NCI-H2227 (cell line): Measurements from ENCODE around the gene NANOS2.
"Not testable (repeated sequence)": the region's sequence is repeated elsewhere in the genome, so short reads cannot be mapped to it uniquely, and the experiment has no call there.

Source experiments
- DNase-seq: peaks from one replicate; lab custom pipeline; 2025; ENCODE audit not compliant: unreplicated experiment; lab: John Stamatoyannopoulos, UW

Gene NANOS2

DNA sequence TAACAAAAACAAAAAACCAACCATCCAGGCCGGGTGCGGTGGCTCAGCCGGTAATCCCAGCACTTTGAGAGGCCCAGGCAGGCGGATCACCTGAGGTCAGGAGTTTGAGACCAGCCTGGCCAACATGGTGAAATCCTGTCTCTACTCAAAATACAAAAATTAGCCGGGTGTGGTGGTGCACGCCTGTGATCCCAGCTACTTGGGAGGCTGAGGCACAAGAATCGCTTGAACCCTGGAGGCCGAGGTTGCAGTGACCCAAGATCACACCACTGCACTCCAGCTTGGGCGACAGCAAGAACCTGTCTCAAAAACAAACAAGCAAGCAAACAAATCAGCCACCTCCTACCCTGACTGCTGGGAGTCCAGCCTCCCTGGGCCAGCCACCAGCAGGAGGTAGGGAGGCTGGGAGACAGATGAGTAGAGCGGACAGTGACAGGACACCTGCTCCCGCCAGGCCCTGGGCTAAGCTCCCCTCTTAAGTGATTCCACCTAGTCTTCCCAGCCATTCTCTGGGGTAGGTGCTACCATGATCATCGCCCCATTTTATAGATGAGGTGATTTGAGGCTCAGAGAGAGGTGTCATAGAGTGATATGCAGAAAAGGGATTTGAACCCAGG lies 18.5 kb downstream of the NANOS2 start:
- not testable (repeated sequence) for DNase-seq

DNA sequence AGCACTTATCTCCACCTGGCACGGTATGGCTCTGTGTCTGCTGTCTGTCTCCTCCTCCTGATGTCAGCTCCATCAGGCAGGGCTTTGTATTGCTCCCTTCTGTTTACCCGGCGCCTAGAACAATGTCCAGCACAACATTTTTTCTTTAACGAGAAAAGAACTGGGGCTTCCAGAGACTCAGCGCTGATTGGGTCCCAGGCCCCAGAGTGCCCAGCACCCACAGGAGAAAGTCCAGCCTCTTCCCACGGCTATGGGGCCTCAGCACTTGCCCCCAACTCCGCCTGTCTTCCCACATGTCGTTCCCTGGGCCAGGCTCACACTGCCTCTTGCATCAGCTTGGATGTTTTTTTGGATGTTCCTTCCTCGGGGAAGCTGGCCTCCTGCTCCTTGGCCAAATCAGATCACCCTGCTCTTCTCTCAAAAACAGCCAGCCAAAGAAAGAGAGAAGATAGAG lies 19.0 kb downstream of the NANOS2 start:
- DNase-seq = no peak

DNA sequence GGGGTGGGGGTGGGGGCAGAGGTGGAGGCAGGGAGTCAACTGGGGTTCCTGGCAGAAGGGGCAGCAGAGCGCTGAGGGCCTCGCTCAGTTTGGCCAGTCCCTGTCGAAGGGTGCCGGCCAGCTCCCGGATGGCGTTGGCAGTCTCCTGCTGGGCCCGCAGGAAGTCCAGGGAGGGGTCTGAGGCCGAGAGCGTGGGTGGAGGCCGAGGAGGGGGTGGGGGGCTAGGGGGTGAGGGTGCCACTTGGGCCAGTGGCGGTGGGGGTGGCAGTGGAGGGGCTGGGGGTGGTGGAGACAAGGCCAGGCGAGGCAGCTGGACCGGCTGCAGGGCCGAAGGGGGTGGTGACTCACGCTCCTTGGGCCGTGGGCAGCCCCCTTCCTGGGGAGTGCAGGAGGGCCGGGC lies 23.7 kb downstream of the NANOS2 start:
- no peak for DNase-seq

- no peak for DNase-seq
Measured at GRCh38 chr19:45889210-45889885, 25.2 kb downstream of the NANOS2 start.

- no peak for DNase-seq
Measured at GRCh38 chr19:45887200-45887710, 27.3 kb downstream of the NANOS2 start.

DNA sequence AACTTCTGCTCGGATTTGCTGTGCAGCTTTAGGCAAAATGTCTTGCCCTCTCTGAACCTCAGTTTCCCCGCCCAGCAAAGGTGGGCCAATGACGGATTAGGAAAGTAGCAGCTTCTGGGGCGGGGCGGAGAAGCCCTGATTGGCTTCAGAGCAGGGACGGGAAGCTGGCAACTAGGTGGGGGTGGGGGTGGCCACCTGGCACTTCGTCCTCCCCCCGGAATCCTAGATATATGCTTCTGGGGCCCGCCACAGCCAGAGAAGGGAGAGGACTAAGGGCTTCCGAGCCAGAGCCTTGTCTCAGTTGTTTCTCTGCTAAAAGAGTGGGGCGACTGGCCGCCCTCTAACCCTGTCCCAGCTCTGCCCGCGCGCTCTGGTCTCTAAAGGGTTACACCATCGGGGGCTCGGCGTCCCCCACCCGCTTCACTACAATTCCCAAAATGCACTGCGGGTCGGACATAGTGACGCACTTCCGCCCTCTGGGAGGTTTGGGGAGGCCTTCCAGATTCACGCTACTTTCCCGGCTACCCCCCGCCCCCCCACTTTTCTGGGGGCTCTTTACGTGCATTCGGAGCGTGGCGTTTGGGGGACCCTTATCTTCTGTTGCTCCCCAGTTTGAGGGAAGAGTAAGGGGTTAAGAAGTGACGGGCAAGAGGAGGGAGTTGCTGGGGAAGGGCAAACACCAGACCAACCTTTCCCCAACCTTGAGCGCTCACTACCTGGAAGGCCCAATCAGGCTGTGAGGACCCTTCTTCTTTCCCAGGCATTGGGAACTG lies 28.0 kb downstream of the NANOS2 start:
- peak; percentile 92 for DNase-seq

DNA sequence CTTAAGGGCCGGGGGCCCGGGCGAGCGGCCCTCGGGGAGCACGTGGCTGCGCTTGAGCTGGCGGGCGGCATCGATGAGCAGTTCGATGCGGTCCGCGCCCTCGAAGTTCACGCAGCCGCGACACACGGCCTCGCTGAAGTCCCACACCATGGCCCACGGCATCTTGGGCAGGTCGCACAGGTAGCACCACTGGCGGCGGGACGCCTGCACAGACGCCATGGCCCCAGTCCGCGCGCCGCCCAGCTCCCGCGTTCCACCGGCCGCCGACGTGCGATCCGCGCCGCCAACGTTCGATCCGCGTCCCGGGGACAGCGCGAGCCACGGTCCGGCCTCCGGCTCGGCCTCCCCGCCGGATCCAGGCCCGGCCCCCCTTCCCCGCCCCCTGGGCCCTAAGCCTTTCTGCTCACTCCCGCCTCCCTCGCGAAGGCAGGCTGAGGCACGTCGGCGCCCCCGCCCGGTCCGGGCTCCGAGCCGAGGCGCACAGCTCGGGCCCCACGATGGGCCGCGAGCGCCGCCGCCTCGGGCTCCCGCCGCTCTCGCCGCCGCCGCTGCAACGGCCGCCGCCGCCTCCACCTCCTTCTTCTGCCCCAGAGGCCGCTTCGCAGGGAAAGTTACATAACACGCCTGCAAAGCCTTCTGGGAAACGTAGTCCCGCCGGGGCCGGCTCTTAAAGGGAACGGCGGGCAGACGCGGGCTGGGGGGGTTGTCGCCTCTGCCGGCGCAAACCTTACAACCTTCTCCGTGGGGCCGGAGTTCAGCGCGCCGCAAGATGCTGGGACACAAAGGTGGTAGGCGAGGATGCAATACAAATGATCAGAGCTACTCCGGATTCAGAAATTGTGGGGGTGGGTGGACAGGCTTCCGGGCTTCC lies 28.8 kb downstream of the NANOS2 start, which contains the start of gene IRF2BP1:
TSS of gene IRF2BP1 (minus strand) at position 586 of the 871 bp plus-strand sequence. CDS start at position 219, 367 bp downstream.
- peak; percentile 92 for DNase-seq

- no peak for DNase-seq
Measured at GRCh38 chr19:45884682-45885555, 29.7 kb downstream of the NANOS2 start.

DNA sequence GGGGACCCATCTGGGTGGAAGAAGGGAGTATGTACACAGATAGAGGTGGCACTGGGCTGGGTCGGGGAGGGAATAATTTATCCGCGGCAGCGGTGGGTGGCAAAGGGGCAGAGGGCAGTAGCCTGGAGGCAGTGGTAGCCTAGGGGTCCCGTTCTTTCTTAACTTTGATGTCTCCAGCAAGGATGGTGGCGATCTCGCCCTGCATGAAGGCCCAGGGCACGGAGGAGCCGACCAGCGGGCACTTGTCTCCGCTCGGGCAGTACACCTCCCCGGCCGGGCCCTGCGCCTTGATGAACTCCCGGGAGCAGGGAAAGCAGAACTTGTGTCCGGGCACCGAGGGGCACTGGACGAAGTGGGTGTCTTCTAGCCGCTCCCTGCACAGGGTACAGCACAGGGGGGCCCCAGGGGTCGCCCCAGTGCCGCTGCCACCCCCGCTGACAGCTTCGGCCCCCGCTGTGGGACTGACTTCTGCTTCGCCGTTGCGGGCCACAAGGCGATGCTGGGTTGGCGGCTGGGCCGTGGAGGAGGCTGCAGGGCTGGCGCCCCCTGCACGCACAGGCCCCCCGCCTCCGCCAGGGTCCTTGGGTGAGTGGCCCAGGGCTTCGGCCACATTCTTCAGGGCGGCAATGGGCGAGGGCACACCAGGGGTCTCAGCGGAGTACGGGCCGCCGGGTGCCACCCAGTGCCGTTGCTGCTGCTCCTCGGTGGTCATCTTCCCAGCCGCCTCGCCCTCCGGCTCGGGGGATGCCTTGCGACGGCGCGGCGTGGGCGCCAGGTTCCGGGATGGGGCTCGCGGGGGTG lies 30.5 kb downstream of the NANOS2 start:
- no peak for DNase-seq

- DNase-seq = no peak
Measured at GRCh38 chr19:45883586-45883880, 31.0 kb downstream of the NANOS2 start.

- DNase-seq = peak; percentile 32
Measured at GRCh38 chr19:45882652-45883585, 31.7 kb downstream of the NANOS2 start.

- no peak for DNase-seq
Measured at GRCh38 chr19:45881909-45882528, 32.6 kb downstream of the NANOS2 start.

DNA sequence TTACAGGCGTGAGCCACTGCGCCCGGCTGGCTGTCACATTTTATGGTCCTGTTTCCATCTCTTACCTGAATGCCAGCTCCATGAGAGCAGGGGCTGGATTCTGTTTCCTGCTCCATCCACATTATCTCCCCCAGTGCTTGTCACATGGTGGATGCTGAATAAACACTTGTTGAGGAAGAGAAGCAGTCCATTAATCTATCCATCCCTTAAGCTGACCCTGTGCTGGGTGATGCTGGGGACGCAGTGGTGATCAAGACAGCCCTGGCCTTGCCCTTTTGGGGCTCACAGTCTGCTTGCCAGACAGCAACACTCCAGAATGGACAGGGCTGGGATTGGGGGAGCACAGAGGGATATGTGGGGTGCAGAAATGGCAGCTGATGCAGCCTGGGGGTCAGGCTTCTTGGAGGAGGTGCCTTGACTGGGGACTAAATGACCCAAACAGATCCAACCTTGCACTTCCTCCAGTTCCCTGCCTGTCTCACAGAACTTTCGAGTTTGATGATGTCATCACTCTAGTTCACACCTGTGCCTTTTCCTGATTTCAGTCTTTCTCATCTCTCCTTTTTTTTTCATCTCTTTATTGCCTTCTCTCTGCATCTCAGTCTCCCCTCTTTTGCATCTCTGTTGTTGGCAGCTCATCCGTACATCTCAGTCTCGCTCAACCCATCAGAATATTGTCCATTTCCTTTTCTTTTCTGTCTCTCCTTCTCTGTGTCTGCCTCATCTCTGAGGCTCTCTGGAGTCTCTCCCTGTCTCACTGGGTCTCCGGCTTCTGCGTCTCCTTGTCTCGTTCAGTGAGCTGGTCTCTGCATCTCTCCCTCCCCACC lies 33.3 kb downstream of the NANOS2 start:
- DNase-seq = no peak

GRCh38 chr19:45879971-45880370 lies 34.6 kb downstream of the NANOS2 start:
- no peak for DNase-seq

- no peak for DNase-seq
Measured at GRCh38 chr19:45879055-45879454, 35.5 kb downstream of the NANOS2 start.

DNA sequence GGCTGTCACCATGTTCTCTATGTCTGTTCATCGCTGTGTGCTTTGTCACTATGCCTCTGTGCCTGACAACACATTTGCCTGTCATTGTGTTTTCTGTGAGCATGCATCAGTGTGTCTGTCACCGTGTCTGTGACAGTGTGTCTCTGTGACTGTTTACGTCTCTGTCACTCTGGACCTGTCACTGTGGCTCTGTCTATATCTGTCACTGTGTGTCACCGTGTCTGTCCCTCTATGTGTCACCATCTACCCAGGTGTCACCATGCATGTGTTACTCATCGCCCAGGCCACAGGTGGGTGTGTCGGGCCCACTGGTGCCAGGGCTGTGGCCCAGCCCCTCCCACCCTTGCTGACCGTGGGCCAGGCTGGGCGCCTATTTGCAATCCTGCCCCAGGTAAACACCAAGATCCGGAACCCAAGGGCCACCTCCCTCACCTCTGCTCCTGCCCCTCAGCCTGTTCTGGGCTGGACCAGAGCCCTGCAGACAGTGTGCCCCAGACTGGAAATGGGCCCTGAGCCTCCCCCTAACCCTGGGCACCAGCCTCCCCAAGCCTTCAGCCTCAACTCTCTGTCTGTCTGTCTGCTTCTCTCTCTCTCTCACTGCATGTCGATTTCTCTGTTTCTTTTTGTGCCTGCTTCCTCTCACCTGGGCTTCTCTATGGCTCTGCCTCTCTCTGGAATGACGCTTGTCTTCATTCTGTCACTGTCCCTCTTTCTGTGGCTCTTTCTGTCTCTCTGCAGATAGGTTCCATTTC lies 36.4 kb downstream of the NANOS2 start:
- DNase-seq = no peak
